ENCODE measurements around the gene HADH. TPM values are rescaled to one million over a fixed set of nuclear protein-coding genes. Genes with fewer than 3 reads are reported as not detected.
"Not testable (repeated sequence)": the region's sequence is repeated elsewhere in the genome, so short reads cannot be mapped to it uniquely, and the experiment has no call there.

Gene HADH
- total RNA-seq, 5 donors from 2014 or later (not counting 1 experiment from before 2014, with no cell fraction given) = 14.2 to 25.0 (median 17.8) TPM

GRCh38 chr4:108048997-108049396 lies 59.3 kb downstream of the HADH start:
- H3K4me3 Mint-ChIP-seq = peak overlapping the region; percentile 75 to 78 (median 77)
- H3K9me3 Mint-ChIP-seq = no peaks in the 10 kb centered on the region
- peak overlapping the region; percentile 53 for H3K27ac ChIP-seq (ENCODE audit: low read length)

GRCh38 chr4:108049406-108049805 lies 59.7 kb downstream of the HADH start:
- Histone ChIP-seq H3K36me3 (ENCODE audit: control insufficient read depth in 2 of 2, extremely low read depth in 1 of 2, insufficient read depth in 1 of 2, low read length in 1 of 2) (peaks cover 11 to 54% of the 10 kb centered on the region in 2 donors), H3K4me1 (ENCODE audit: control insufficient read depth in 1 of 2, extremely low read depth in 1 of 2, insufficient read depth in 2 of 2, low read length in 2 of 2) (peaks cover 55 to 56% of the 10 kb centered on the region in 2 experiments), H3K27ac (ENCODE audit: low read length) (peak overlapping the region; percentile 53), H3K4me3 (ENCODE audit: control insufficient read depth in 1 of 2, extremely low read depth in 1 of 2, low read length in 1 of 2) (peak overlapping the region in 1 of 2 donors; percentile 25), H3K27me3 (replicated peaks in 1 of 2; ENCODE audit: control insufficient read depth in 2 of 2, extremely low read depth in 1 of 2, insufficient read depth in 2 of 2, low read length in 1 of 2) (no peaks in the 10 kb centered on the region), H3K9me3 (no peaks in the 10 kb centered on the region)
- POLR2A ChIA-PET = no interaction called here
- peaks cover 87 to 89% (median 88%) of the 10 kb centered on the region in 3 donors for H3K4me1 Mint-ChIP-seq
- H3K9me3 Mint-ChIP-seq = no peaks in the 10 kb centered on the region
- peaks cover 52% of the 10 kb centered on the region for H3K36me3 Mint-ChIP-seq
- ATAC-seq (replicated peaks in 1 of 4) (peak; percentile 11 to 44 (median 24)), DNase-seq (peak in 9 of 35 experiments; percentile 15 to 66 (median 32))
- H3K27ac Mint-ChIP-seq = peak overlapping the region; percentile 92 to 98
- WGBS (ENCODE audit: insufficient coverage) = 17% methylated on average over 2 of the region's 5 CpGs
- H3K4me3 Mint-ChIP-seq = peak overlapping the region; percentile 75 to 78 (median 77)
- no peaks in the 10 kb centered on the region for H3K27me3 Mint-ChIP-seq
- CTCF ChIA-PET = interaction anchor here (0.9 to 1.6 kb wide), 2 partner anchors 9 to 61 kb away, joined by 3 read pairs; no protein-coding TSS in a partner anchor

More at GRCh38 chr4:108048997-108049396, 59.3 kb downstream of the HADH start:
- no peaks in the 10 kb centered on the region for H3K9me3 ChIP-seq
- no peak for ATAC-seq (replicated peaks in 1 of 4)
- H3K36me3 ChIP-seq (ENCODE audit: control insufficient read depth in 2 of 2, extremely low read depth in 1 of 2, insufficient read depth in 1 of 2, low read length in 1 of 2) = peaks cover 11 to 51% of the 10 kb centered on the region in 2 donors
- Mint-ChIP-seq H3K27me3 (no peaks in the 10 kb centered on the region), H3K4me1 (peaks cover 86 to 89% (median 87%) of the 10 kb centered on the region in 3 donors), H3K36me3 (peaks cover 49% of the 10 kb centered on the region), H3K27ac (peak overlapping the region; percentile 92 to 98)
- CTCF ChIA-PET = interaction anchor here (0.9 to 1.6 kb wide), 2 partner anchors 10 to 61 kb away, joined by 3 read pairs; no protein-coding TSS in a partner anchor
- H3K27me3 ChIP-seq (replicated peaks in 1 of 2; ENCODE audit: control insufficient read depth in 2 of 2, extremely low read depth in 1 of 2, insufficient read depth in 2 of 2, low read length in 1 of 2) = no peaks in the 10 kb centered on the region
- H3K4me1 ChIP-seq (ENCODE audit: control insufficient read depth in 1 of 2, extremely low read depth in 1 of 2, insufficient read depth in 2 of 2, low read length in 2 of 2) = peaks cover 53 to 55% of the 10 kb centered on the region in 2 experiments
- POLR2A ChIA-PET = interaction anchor here in 1 of 2 donors (0.5 kb wide), 1 partner anchor 65 kb away, joined by 3 read pairs; no protein-coding TSS in a partner anchor
- 86% methylated on average over 1 of the region's 7 CpGs for WGBS (ENCODE audit: insufficient coverage)
- no peak for DNase-seq
- peak overlapping the region in 1 of 2 donors; percentile 25 for H3K4me3 ChIP-seq (ENCODE audit: control insufficient read depth in 1 of 2, extremely low read depth in 1 of 2, low read length in 1 of 2)

GRCh38 chr4:108050166-108051111 lies 60.8 kb downstream of the HADH start:
- H3K4me3 ChIP-seq (ENCODE audit: control insufficient read depth in 1 of 2, extremely low read depth in 1 of 2, low read length in 1 of 2); H3K27me3 Mint-ChIP-seq; H3K9me3 Mint-ChIP-seq; POLR2A ChIA-PET; H3K27me3 ChIP-seq (replicated peaks in 1 of 2; ENCODE audit: control insufficient read depth in 2 of 2, extremely low read depth in 1 of 2, insufficient read depth in 2 of 2, low read length in 1 of 2); DNase-seq; H3K9me3 ChIP-seq: not testable (repeated sequence)
- ATAC-seq (replicated peaks in 1 of 4) = peak; percentile 25 to 53 (median 40)
- H3K4me3 Mint-ChIP-seq = peak overlapping the region; percentile 75 to 78 (median 77)
- peaks cover 87 to 89% (median 89%) of the 10 kb centered on the region in 3 donors for H3K4me1 Mint-ChIP-seq
- peaks cover 52% of the 10 kb centered on the region for H3K36me3 Mint-ChIP-seq
- H3K27ac ChIP-seq (ENCODE audit: low read length) = peak overlapping the region; percentile 53
- peaks cover 54 to 59% of the 10 kb centered on the region in 2 experiments for H3K4me1 ChIP-seq (ENCODE audit: control insufficient read depth in 1 of 2, extremely low read depth in 1 of 2, insufficient read depth in 2 of 2, low read length in 2 of 2)
- H3K27ac Mint-ChIP-seq = peak overlapping the region; percentile 92 to 98
- CTCF ChIA-PET = interaction anchor here in 1 of 2 donors (1.6 kb wide), 1 partner anchor 8 kb away, joined by 3 read pairs; no protein-coding TSS in a partner anchor
- no CpG with 5 or more reads among the region's 10 CpGs for WGBS (ENCODE audit: insufficient coverage)
- H3K36me3 ChIP-seq (ENCODE audit: control insufficient read depth in 2 of 2, extremely low read depth in 1 of 2, insufficient read depth in 1 of 2, low read length in 1 of 2) = peaks cover 11 to 61% of the 10 kb centered on the region in 2 donors

- peaks cover 7 to 59% of the 10 kb centered on the region in 2 donors for H3K36me3 ChIP-seq (ENCODE audit: control insufficient read depth in 2 of 2, extremely low read depth in 1 of 2, insufficient read depth in 1 of 2, low read length in 1 of 2)
- Mint-ChIP-seq H3K36me3 (peaks cover 49% of the 10 kb centered on the region), H3K4me1 (peaks cover 88 to 89% (median 89%) of the 10 kb centered on the region in 3 donors), H3K27me3 (no peaks in the 10 kb centered on the region), H3K9me3 (no peaks in the 10 kb centered on the region), H3K27ac (peak overlapping the region; percentile 92 to 98), H3K4me3 (peak overlapping the region in 1 of 3 donors; percentile 77)
- ChIA-PET CTCF (no interaction called here), POLR2A (no interaction called here)
- 74% methylated on average over 9 of the region's 10 CpGs for WGBS (ENCODE audit: insufficient coverage)
- no peak for ATAC-seq (replicated peaks in 1 of 4)
- peak overlapping the region; percentile 32 for H3K27ac ChIP-seq (ENCODE audit: low read length)
- peaks cover 54 to 64% of the 10 kb centered on the region in 2 experiments for H3K4me1 ChIP-seq (ENCODE audit: control insufficient read depth in 1 of 2, extremely low read depth in 1 of 2, insufficient read depth in 2 of 2, low read length in 2 of 2)
- DNase-seq = peak in 2 of 35 experiments; percentile 27 to 35
- H3K4me3 ChIP-seq (ENCODE audit: control insufficient read depth in 1 of 2, extremely low read depth in 1 of 2, low read length in 1 of 2) = no peak overlapping the region
- H3K9me3 ChIP-seq = no peaks in the 10 kb centered on the region
- H3K27me3 ChIP-seq (replicated peaks in 1 of 2; ENCODE audit: control insufficient read depth in 2 of 2, extremely low read depth in 1 of 2, insufficient read depth in 2 of 2, low read length in 1 of 2) = no peaks in the 10 kb centered on the region
Measured at GRCh38 chr4:108051343-108051742, 61.7 kb downstream of the HADH start.

GRCh38 chr4:108052558-108053120 lies 63.0 kb downstream of the HADH start:
- Histone ChIP-seq H3K9me3 (no peaks in the 10 kb centered on the region), H3K36me3 (ENCODE audit: control insufficient read depth in 2 of 2, extremely low read depth in 1 of 2, insufficient read depth in 1 of 2, low read length in 1 of 2) (peaks cover 7 to 63% of the 10 kb centered on the region in 2 donors), H3K27me3 (replicated peaks in 1 of 2; ENCODE audit: control insufficient read depth in 2 of 2, extremely low read depth in 1 of 2, insufficient read depth in 2 of 2, low read length in 1 of 2) (no peaks in the 10 kb centered on the region), H3K27ac (ENCODE audit: low read length) (peak overlapping the region; percentile 19), H3K4me1 (ENCODE audit: control insufficient read depth in 1 of 2, extremely low read depth in 1 of 2, insufficient read depth in 2 of 2, low read length in 2 of 2) (peaks cover 62 to 67% of the 10 kb centered on the region in 2 experiments), H3K4me3 (ENCODE audit: control insufficient read depth in 1 of 2, extremely low read depth in 1 of 2, low read length in 1 of 2) (no peak overlapping the region)
- 88% methylated on average over 2 of the region's 2 CpGs for WGBS (ENCODE audit: insufficient coverage)
- no peaks in the 10 kb centered on the region for H3K27me3 Mint-ChIP-seq
- ATAC-seq (replicated peaks in 1 of 4) = no peak
- H3K4me1 Mint-ChIP-seq = peaks cover 93 to 96% (median 94%) of the 10 kb centered on the region in 3 donors
- POLR2A ChIA-PET = interaction anchor here in 1 of 2 donors (1.1 kb wide), 1 partner anchor 55 kb away, joined by 3 read pairs; no protein-coding TSS in a partner anchor
- H3K4me3 Mint-ChIP-seq = peak overlapping the region in 1 of 3 donors; percentile 53
- H3K9me3 Mint-ChIP-seq = no peaks in the 10 kb centered on the region
- no peak for DNase-seq
- H3K36me3 Mint-ChIP-seq = peaks cover 42% of the 10 kb centered on the region
- CTCF ChIA-PET = interaction anchor here (0.8 to 1.2 kb wide), 5 partner anchors 10 to 520 kb away, joined by 3 to 5 read pairs (median 4); no protein-coding TSS in a partner anchor
- peak overlapping the region; percentile 85 to 98 for H3K27ac Mint-ChIP-seq
